AG04449 (cell line): ENCODE results near the gene TMEM39B.
"Not testable (repeated sequence)": the region's sequence is repeated elsewhere in the genome, so short reads cannot be mapped to it uniquely, and the experiment has no call there.

Experiments
- CTCF ChIA-PET: fragments of 350-600 bp; formaldehyde crosslinking; extraction: SDS; loops from one replicate; lab custom pipeline; 2021; ENCODE audit warnings: antibody characterized with exemption; lab: Yijun Ruan, JAX
- POLR2A ChIA-PET: fragments of 400-600, 350-600 bp; formaldehyde crosslinking; extraction: SDS; loops from one replicate; lab custom pipeline; 2020; ENCODE audit warnings: antibody characterized with exemption, inconsistent platforms; lab: Yijun Ruan, JAX
- DNase-seq: peaks from one replicate; pipeline ENCODE4 v3.0.0-alpha.2; 2010; ENCODE audit warnings: low read depth, low spot score
- H3K4me3 ChIP-seq: 2 replicates; pipeline ENCODE4 v1.5.1; 2011; ENCODE audit warnings: low read depth, mild to moderate bottlenecking, control low read depth, low read length
- TF ChIP-seq, protein P1 (sequence below): IDR thresholded peaks from one replicate; pipeline ENCODE4 v1.5.1; 2011; ENCODE audit warnings: mild to moderate bottlenecking, moderate library complexity, low read length, control low read depth, inconsistent platforms; ENCODE audit not compliant: insufficient read depth; ENCODE audit errors: missing control alignments

Gene TMEM39B

DNA sequence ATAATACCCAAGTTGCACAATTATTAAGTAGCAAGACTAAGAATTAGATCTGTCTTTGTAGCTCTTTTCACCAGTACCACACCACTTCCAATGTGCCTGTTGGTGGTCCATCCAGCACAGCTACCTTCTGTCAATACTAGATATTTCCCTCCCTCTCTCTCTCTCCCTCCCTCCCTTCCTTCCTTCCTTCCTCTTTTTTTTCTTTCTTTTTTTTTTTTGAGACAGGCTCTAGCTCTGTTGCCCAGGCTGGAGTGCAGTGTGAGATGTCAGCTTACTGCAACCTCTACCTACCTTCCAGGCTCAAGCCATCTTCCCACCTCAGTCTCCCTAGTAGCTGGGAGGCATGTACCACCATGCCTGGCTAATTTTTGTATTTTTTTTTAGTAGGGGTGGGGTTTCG is 56.2 kb downstream of the TMEM39B start:
- DNase-seq, result no peak
- ChIA-PET POLR2A (no interaction called here), CTCF (interaction anchor here (1.3 to 1.6 kb wide), 3 partner anchors 8 to 20 kb away, joined by 4 to 9 read pairs (median 5); partner anchors contain the start of gene KPNA6)
- TF ChIP-seq, protein P1, sequence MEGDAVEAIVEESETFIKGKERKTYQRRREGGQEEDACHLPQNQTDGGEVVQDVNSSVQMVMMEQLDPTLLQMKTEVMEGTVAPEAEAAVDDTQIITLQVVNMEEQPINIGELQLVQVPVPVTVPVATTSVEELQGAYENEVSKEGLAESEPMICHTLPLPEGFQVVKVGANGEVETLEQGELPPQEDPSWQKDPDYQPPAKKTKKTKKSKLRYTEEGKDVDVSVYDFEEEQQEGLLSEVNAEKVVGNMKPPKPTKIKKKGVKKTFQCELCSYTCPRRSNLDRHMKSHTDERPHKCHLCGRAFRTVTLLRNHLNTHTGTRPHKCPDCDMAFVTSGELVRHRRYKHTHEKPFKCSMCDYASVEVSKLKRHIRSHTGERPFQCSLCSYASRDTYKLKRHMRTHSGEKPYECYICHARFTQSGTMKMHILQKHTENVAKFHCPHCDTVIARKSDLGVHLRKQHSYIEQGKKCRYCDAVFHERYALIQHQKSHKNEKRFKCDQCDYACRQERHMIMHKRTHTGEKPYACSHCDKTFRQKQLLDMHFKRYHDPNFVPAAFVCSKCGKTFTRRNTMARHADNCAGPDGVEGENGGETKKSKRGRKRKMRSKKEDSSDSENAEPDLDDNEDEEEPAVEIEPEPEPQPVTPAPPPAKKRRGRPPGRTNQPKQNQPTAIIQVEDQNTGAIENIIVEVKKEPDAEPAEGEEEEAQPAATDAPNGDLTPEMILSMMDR, result no peak
- no peak overlapping the region for H3K4me3 ChIP-seq

DNA sequence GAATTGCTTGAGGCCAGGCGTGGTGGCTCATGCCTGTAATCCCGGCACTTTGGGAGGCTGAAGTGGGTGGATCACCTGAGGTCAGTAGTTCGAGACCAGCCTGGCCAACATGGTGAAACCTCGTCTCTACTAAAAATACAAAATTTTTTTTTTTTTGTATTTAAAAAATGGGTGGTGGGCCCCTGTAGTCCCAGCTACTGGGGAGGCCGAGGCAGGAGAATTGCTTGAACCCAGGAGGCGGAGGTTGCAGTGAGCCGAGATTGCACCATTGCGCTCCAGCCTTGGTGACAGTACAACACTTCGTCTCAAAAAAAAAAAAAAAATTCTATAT is 61.2 kb downstream of the TMEM39B start:
- not testable (repeated sequence) for DNase-seq, H3K4me3 ChIP-seq
- ChIA-PET POLR2A (interaction anchor here (0.7 kb wide), 1 partner anchor 23 kb away, joined by 3 read pairs; no protein-coding TSS in a partner anchor), CTCF (interaction anchor here (0.6 to 2.2 kb wide), 8 partner anchors 9 to 81 kb away, joined by 3 to 7 read pairs (median 4); no protein-coding TSS in a partner anchor)

DNA sequence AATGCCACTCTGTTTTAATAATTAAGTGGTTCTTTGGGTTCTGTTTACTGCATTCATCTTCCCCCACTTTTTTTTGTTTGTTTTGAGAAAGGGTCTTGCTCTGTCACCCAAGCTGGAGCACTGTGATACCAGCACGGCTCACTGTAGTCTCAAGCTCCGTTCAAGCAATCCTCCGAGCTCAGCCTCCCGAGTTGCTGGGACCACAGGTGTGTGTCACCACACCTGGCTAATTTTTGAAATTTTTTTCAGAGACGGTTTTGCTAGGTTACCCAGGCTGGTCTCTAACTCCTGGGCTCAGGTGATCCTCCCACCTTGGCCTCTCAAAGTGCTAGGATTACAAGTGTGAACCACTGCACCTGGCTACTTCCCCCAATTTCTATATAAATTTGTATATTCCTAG is 64.4 kb downstream of the TMEM39B start:
- POLR2A ChIA-PET, result no interaction called here
- CTCF ChIA-PET, result no interaction called here
- TF ChIP-seq, protein P1, result no peak
- no peak overlapping the region for H3K4me3 ChIP-seq
- no peak for DNase-seq

DNA sequence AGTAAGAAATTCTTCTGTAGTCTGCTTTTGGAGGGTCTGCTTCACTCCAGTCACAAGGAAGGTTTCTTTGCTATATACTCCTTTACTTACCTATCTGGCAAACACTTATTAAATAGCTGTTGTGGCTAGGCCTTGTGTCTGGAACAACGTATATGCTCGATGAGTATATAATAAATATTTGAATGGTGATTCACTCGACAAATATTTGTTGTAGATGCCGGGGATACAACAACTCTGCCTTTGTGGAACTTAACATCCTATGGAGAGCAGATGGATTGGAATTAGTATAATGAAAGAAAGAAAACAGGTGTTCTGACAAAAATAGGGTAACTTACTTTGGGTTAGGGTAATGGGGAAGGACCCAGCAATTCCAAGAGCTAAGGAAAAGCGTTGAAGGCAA is 66.2 kb downstream of the TMEM39B start:
- ChIA-PET POLR2A (interaction anchor here (0.6 to 0.7 kb wide), 2 partner anchors 31 to 66 kb away, joined by 3 to 4 read pairs; partner anchors contain the start of gene KPNA6), CTCF (interaction anchor here (2.4 kb wide), 1 partner anchor 30 kb away, joined by 11 read pairs; the partner anchor contains the start of gene KPNA6)
- no peak overlapping the region for H3K4me3 ChIP-seq
- DNase-seq, result no peak
- TF ChIP-seq, protein P1, result no peak

DNA sequence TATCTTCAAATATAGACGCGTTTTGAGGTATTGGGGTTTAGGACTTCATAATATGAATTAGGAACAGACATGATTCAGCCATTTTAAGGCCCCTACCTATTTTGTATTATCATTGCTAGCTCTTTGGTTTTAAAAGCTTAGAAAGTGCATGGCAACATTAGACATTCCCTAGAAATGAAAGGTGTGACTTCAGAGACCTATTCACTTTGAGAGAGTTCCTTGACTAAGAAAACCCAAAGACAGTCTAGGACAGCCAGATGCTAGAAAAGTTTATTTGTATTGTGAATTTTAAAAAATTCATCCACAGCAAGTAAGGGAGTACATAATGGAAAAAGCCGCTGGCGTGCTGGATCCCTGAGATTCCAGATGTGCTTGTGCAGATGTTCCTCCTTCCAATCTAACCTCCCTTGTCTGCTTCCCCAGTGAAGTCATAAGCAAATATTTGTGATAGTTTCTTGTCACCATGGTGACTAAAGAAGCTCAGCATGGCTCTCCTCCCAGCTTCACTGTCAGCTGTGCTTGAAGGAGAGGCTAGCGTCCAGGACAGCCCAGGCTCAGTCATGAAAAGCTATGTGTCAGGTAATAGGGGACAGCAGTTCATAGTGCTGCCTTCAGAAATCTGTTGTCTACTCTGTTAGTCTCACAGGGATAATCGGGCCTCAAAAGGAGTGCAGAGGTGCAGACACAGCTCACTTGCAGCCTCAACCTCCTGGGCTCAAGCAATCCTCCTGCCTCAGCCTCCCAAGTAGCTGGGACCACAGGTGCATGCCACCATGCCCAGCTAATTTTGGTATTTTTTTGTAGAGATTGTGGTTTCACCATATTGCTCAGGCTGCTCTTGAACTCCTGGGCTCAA is 69.9 kb downstream of the TMEM39B start:
- no peak for DNase-seq

DNA sequence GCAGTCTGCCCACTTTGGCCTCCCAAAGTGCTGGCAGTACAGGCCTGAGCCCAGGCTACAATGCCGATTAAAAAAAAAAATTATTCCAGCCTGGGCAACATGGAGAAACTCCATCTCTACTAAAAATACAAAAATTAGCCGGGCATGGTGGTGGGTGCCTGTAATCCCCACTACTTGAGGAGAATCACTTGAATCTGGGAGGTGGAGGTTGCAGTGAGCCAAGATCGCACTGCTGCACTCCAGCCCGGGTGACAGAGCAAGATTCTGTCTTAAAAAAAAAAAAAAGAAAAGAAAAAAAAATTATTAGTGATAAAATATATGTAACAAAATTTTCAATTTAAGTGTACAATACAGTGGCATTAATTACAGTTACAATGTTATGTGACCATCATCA is 70.6 kb downstream of the TMEM39B start:
- CTCF ChIA-PET, result interaction anchor here (1.3 to 1.4 kb wide), 2 partner anchors 9 to 70 kb away, joined by 4 to 5 read pairs; partner anchors contain the start of gene TMEM39B
- POLR2A ChIA-PET, result interaction anchor here (0.7 to 1.4 kb wide), 3 partner anchors 8 to 127 kb away, joined by 3 to 5 read pairs (median 4); partner anchors contain the start of gene TXLNA
- H3K4me3 ChIP-seq, DNase-seq: not testable (repeated sequence)

More for the DNA sequence above, 69.9 kb downstream of the TMEM39B start:
- POLR2A ChIA-PET, result interaction anchor here (0.7 to 1.4 kb wide), 3 partner anchors 8 to 126 kb away, joined by 3 to 5 read pairs (median 4); partner anchors contain the start of gene TXLNA
- CTCF ChIA-PET, result interaction anchor here (0.8 to 1.4 kb wide), 3 partner anchors 8 to 70 kb away, joined by 3 to 5 read pairs (median 4); partner anchors contain the start of gene TMEM39B
- TF ChIP-seq, protein P1, result no peak
- H3K4me3 ChIP-seq, result no peak overlapping the region

DNA sequence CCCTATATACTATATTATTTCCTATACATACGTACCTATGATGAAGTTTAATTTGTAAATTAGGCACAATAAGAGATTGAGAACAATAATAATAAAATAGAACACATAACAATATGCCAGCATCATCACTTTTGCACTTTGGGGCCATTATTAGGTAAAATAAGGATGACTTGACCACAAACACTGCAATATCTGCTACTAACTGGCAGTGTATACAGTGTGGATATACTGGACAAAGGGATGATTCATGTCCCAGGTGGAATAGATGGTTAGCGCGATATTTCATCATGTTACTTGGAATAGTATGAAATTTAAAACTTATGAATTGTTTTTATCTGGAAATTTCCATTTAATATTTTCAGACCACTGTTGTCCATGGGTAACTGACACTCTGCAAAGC is 71.3 kb downstream of the TMEM39B start:
- no peak for DNase-seq
- TF ChIP-seq, protein P1, result no peak
- POLR2A ChIA-PET, result no interaction called here
- CTCF ChIA-PET, result no interaction called here
- no peak overlapping the region for H3K4me3 ChIP-seq

DNA sequence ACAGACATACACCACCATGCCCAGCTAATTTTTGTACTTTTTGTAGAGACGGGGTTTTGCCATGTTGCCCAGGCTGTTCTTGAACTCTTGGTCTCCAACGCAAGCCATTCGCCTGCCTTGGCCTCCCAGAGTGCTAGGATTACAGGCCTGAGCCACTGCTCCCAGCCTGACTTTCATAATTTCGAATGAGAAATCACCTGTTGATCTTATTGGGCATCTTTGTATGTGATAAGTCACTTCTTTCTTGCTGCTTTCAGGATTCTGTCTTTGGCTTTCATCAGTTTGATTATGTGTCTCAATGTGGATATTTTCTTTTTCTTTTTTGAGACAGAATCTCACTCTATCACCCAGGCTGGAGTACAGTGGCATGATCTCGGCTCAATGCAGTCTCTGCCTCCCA is 75.1 kb downstream of the TMEM39B start:
- H3K4me3 ChIP-seq, CTCF ChIA-PET, DNase-seq, POLR2A ChIA-PET: not testable (repeated sequence)
